IMR-90 (cell line): ENCODE results near the gene RAD51B. TPM values are rescaled to one million over a fixed set of nuclear protein-coding genes. Genes with fewer than 3 reads are reported as not detected.

Experiments used
- ATAC-seq: fragments of 200-7000 bp; cut with Tn5 transposase; 2 replicates; pipeline ENCODE4 v1.9.1; 2020; ENCODE audit warnings: low read depth, mild to moderate bottlenecking, moderate library complexity
- BruUV-seq: library from RNA; stranded (reverse); fragments of 400-500 nt; replicated peaks from 2 replicates; lab custom pipeline; 2021; lab: Mats Ljungman, UMichigan
- CTCF ChIA-PET: fragments of 300-600 bp; formaldehyde crosslinking; extraction: SDS; loops from one replicate; lab custom pipeline; 2021; ENCODE audit warnings: antibody characterized with exemption; lab: Yijun Ruan, JAX
- POLR2A ChIA-PET: fragments of 300-600 bp; sonication (Branson Sonifier 250); formaldehyde crosslinking; loops from one replicate; lab custom pipeline; 2022; ENCODE audit warnings: antibody characterized with exemption; ENCODE audit not compliant: unreplicated experiment; lab: Charles Lee
- DNase-seq: peaks from one replicate; pipeline ENCODE4 v3.0.0; 2013
- H2AFZ ChIP-seq: replicated peaks from 2 replicates; pipeline ENCODE3; 2013; ENCODE audit warnings: low read length, mild to moderate bottlenecking; ENCODE audit not compliant: poor library complexity
- H2AK5ac ChIP-seq: 2 replicates; pipeline ENCODE4 v1.6.1; 2013; ENCODE audit warnings: low read depth, low read length, inconsistent platforms
- H2AK9ac ChIP-seq: replicated peaks from 2 replicates; pipeline ENCODE3; 2013; ENCODE audit warnings: mild to moderate bottlenecking, low read depth, low read length, moderate library complexity; ENCODE audit not compliant: poor library complexity
- H2BK120ac ChIP-seq: 2 replicates; pipeline ENCODE4 v1.6.1; 2013; ENCODE audit warnings: low read depth, low read length, inconsistent platforms
- H2BK15ac ChIP-seq: 3 replicates; pipeline ENCODE4 v1.6.1; 2013; ENCODE audit warnings: low read depth, low read length, inconsistent platforms
- H2BK20ac ChIP-seq: 2 replicates; pipeline ENCODE4 v1.6.1; 2013; ENCODE audit warnings: low read depth, mild to moderate bottlenecking, inconsistent platforms, low read length, moderate library complexity
- H2BK5ac ChIP-seq: 2 replicates; pipeline ENCODE4 v1.6.1; 2013; ENCODE audit warnings: mild to moderate bottlenecking, low read depth, low read length, inconsistent platforms; ENCODE audit not compliant: poor library complexity, severe bottlenecking
- H3K14ac ChIP-seq: replicated peaks from 2 replicates; pipeline ENCODE4 v1.6.1; 2013; ENCODE audit warnings: low read depth, low read length, inconsistent platforms
- H3K18ac ChIP-seq: 2 replicates; pipeline ENCODE4 v1.6.1; 2013; ENCODE audit warnings: low read depth, low read length, control low read depth
- H3K23ac ChIP-seq: 2 replicates; pipeline ENCODE4 v1.6.1; 2013; ENCODE audit warnings: low read depth, low read length, inconsistent platforms
- H3K27ac ChIP-seq: 2 replicates; pipeline ENCODE4 v1.5.1; 2013; ENCODE audit warnings: mild to moderate bottlenecking, control low read depth, low read length; ENCODE audit not compliant: insufficient read depth
- H3K27me3 ChIP-seq: 2 replicates; pipeline ENCODE4 v1.6.1; 2013; ENCODE audit warnings: low read length; ENCODE audit not compliant: control insufficient read depth, insufficient read depth
- H3K36me3 ChIP-seq: 2 replicates; pipeline ENCODE4 v1.6.1; 2013; ENCODE audit warnings: low read length, mixed read lengths; ENCODE audit not compliant: control insufficient read depth, insufficient read depth
- H3K4ac ChIP-seq: 2 replicates; pipeline ENCODE4 v1.6.1; 2013; ENCODE audit warnings: low read depth, low read length, inconsistent platforms
- H3K4me1 ChIP-seq: 2 replicates; pipeline ENCODE4 v1.6.1; 2013; ENCODE audit warnings: low read length, mixed read lengths; ENCODE audit not compliant: control insufficient read depth, insufficient read depth
- H3K4me2 ChIP-seq: 2 replicates; pipeline ENCODE4 v1.6.1; 2013; ENCODE audit warnings: low read depth, mild to moderate bottlenecking, control low read depth, low read length, moderate library complexity
- H3K4me3 ChIP-seq: 2 replicates; pipeline ENCODE4 v1.5.1; 2013; ENCODE audit warnings: low read depth, mild to moderate bottlenecking, control low read depth, low read length, moderate library complexity; ENCODE audit not compliant: insufficient read depth
- H3K56ac ChIP-seq: 2 replicates; pipeline ENCODE4 v1.6.1; 2013; ENCODE audit warnings: low read length, inconsistent platforms; ENCODE audit not compliant: insufficient read depth; ENCODE audit errors: extremely low read depth
- H3K79me1 ChIP-seq, 2 experiments: 2 replicates each; pipeline ENCODE4 v1.6.1; 2013; ENCODE audit warnings: low read length in 2 of 2, inconsistent platforms in 1 of 2, low read depth in 1 of 2
- H3K9ac ChIP-seq: 2 replicates; pipeline ENCODE4 v1.6.1; 2013; ENCODE audit warnings: low read depth, low read length, control low read depth
- H3K9me1 ChIP-seq: 2 replicates; pipeline ENCODE4 v1.6.1; 2013; ENCODE audit warnings: low read length, inconsistent platforms; ENCODE audit not compliant: insufficient read depth
- H3K9me3 ChIP-seq: 2 replicates; pipeline ENCODE4 v1.6.1; 2013; ENCODE audit warnings: low read length; ENCODE audit not compliant: control insufficient read depth, insufficient read depth
- H4K20me1 ChIP-seq: 2 replicates; pipeline ENCODE4 v1.6.1; 2013; ENCODE audit warnings: low read length, inconsistent platforms; ENCODE audit not compliant: insufficient read depth
- H4K5ac ChIP-seq: 2 replicates; pipeline ENCODE4 v1.6.1; 2013; ENCODE audit warnings: mild to moderate bottlenecking, low read depth, low read length, control low read depth
- H4K8ac ChIP-seq, 2 experiments: 2 replicates each; pipeline ENCODE4 v1.6.1; 2013; ENCODE audit warnings: low read depth in 2 of 2, low read length in 2 of 2, control low read depth in 1 of 2, inconsistent platforms in 1 of 2
- H4K91ac ChIP-seq: 2 replicates; pipeline ENCODE4 v1.6.1; 2013; ENCODE audit warnings: low read depth, low read length, inconsistent platforms; ENCODE audit not compliant: insufficient read depth
- CEBPB ChIP-seq: IDR thresholded peaks from 2 replicates; pipeline ENCODE4 v1.6.1; 2012; ENCODE audit warnings: low read depth, low read length, improper control_type of control experiment
- CHD1 ChIP-seq: IDR thresholded peaks from 2 replicates; pipeline ENCODE4 v1.6.1; 2012; ENCODE audit warnings: low read depth, low read length, improper control_type of control experiment
- FOS ChIP-seq: fragments of 150-350 bp; IDR thresholded peaks from 2 replicates; pipeline ENCODE4 v1.6.1; 2016; ENCODE audit warnings: low read depth, low read length
- MAZ ChIP-seq: IDR thresholded peaks from 2 replicates; pipeline ENCODE4 v1.6.1; 2012; ENCODE audit warnings: low read depth, mild to moderate bottlenecking, low read length, improper control_type of control experiment, moderate library complexity, borderline replicate concordance
- RCOR1 ChIP-seq: IDR thresholded peaks from 2 replicates; pipeline ENCODE4 v1.6.1; 2012; ENCODE audit warnings: mild to moderate bottlenecking, low read length, improper control_type of control experiment; ENCODE audit not compliant: insufficient replicate concordance
- RFX5 ChIP-seq: IDR thresholded peaks from 2 replicates; pipeline ENCODE4 v1.8.0; 2012; ENCODE audit warnings: low read depth, mild to moderate bottlenecking, low read length, moderate library complexity
- SMC3 ChIP-seq: fragments of 150-350 bp; IDR thresholded peaks from 2 replicates; pipeline ENCODE4 v1.6.1; 2016; ENCODE audit warnings: low read depth, mild to moderate bottlenecking, antibody characterized with exemption, low read length, moderate library complexity
- WGBS, 2 experiments: methylation state at CpG; one replicate each; pipeline versions ENCODE4 v1.1.5 to v1.1.7; 2013; ENCODE audit warnings: missing lambda C conversion rate in 2 of 2; ENCODE audit not compliant: insufficient read length in 1 of 2; ENCODE audit errors: extremely low coverage in 2 of 2; 5-methylcytosine and 5-hydroxymethylcytosine counted together
- dilution Hi-C: fragments of 300-500 bp; cut with HindIII; formaldehyde crosslinking; loops from one replicate; pipeline ENCODE4 v1.14.3; 2018; ENCODE audit warnings: low sequenced_read_pairs; ENCODE audit not compliant: unreplicated experiment
- in situ Hi-C: fragments of 300-500 bp; cut with MboI; formaldehyde crosslinking; loops from 3 replicates; pipeline ENCODE4 v1.14.3; 2019; ENCODE audit warnings: low sequenced_read_pairs, inconsistent platforms, mixed read lengths
- intact Hi-C: fragments of 100-400 bp; cut with micrococcal nuclease; formaldehyde crosslinking; loops from 2 replicates; pipeline ENCODE4 v1.10.0; 2022
- polyA plus RNA-seq, 3 experiments: library from polyadenylated mRNA; depleted of rRNA; stranded (reverse); fragments of >200 nt; gene quantifications; 2 replicates each; pipeline ENCODE4 v1.2.3, GENCODE V29; 2012; ENCODE audit warnings: low replicate concordance in 1 of 3
- total RNA-seq: library from RNA; depleted of rRNA; stranded (reverse); fragments of >200 nt; gene quantifications from 2 replicates; pipeline ENCODE4 v1.2.3, GENCODE V29; 2012
- TF ChIP-seq, protein P1 (sequence below): fragments of 150-350 bp; IDR thresholded peaks from 2 replicates; pipeline ENCODE4 v1.6.1; 2017; ENCODE audit warnings: mild to moderate bottlenecking, antibody characterized with exemption, low read length, low read depth

The RAD51B gene
- total and polyA plus RNA-seq, 2 of the 4 experiments (the other 2 are of a cell fraction), result 5.1 to 18.8 TPM

DNA sequence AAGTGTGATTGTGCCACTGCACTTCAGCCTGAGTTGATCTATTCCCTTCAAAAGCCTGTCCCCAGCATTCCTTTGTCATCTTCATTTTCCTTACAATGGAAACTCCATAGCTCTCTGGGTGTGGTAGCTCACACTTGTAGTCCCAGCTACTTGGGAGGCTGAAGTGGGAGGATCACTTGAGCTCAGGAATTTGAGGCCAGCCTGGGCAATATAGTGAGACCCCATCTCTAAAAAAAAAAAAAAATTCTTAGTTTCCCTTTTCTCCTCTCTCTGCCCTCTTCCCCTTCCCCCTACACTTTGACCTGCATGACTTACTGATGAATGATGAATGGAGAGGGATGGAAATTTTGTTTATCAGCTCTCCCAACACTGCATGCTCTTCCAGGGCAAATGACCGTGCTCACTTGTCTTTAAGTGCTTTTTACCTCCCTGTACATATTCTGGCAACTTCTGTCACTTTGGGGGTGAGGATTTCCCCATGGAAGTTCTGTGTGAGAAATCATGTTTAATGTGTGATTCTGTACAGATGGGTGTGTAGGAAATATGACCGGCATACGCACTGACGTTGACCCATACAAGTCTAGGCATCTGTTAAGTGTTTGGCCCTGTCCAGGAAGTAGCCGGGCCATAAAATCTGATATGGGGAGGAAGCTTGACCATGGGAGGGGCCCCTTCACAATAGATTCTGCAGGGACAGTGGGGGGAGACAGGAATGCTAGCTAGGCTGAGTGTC is 907.9 kb downstream of the RAD51B start:
- CTCF ChIA-PET, result no interaction called here
- Histone ChIP-seq H3K4ac (no peak overlapping the region), H2BK120ac (no peak overlapping the region), H2AFZ (no peak overlapping the region), H4K91ac (no peak overlapping the region), H3K56ac (no peak overlapping the region), H4K20me1 (no peaks in the 10 kb centered on the region), H2BK5ac (no peak overlapping the region), H3K23ac (no peak overlapping the region), H3K9me1 (no peaks in the 10 kb centered on the region; the same call in 1 of the 2 replicates), H3K18ac (no peak overlapping the region), H3K79me1 (no peaks in the 10 kb centered on the region), H3K9ac (no peak overlapping the region), H3K4me3 (no peak overlapping the region), H4K8ac (no peak overlapping the region), H3K36me3 (no peaks in the 10 kb centered on the region), H2AK9ac (peak overlapping the region; percentile 28), H3K4me2 (no peak overlapping the region), H2BK15ac (no peak overlapping the region), H3K9me3 (no peaks in the 10 kb centered on the region), H2AK5ac (no peak overlapping the region), H4K5ac (no peak overlapping the region), H3K14ac (no peak overlapping the region), H3K4me1 (no peaks in the 10 kb centered on the region), H3K27ac (no peak overlapping the region), H2BK20ac (no peak overlapping the region), H3K27me3 (peaks cover 6% of the 10 kb centered on the region; the same call in 1 of the 2 replicates)
- POLR2A ChIA-PET, result no interaction called here
- in situ Hi-C loops (no loop called here), intact Hi-C loops (no loop called here), dilution Hi-C loops (no loop called here)
- DNase-seq (no peak), ATAC-seq (no peak)
- TF ChIP-seq CEBPB (no peak), FOS (no peak), MAZ (no peak), CHD1 (no peak), RFX5 (no peak), SMC3 (no peak), RCOR1 (no peak)
- TF ChIP-seq, protein P1, sequence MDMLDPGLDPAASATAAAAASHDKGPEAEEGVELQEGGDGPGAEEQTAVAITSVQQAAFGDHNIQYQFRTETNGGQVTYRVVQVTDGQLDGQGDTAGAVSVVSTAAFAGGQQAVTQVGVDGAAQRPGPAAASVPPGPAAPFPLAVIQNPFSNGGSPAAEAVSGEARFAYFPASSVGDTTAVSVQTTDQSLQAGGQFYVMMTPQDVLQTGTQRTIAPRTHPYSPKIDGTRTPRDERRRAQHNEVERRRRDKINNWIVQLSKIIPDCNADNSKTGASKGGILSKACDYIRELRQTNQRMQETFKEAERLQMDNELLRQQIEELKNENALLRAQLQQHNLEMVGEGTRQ, result no peak
- BruUV-seq, result no TSS peak
- 74% methylated on average over 4 of the region's 5 CpGs; no CpG with 5 or more reads in 1 of the 2 experiments for WGBS, 2 experiments
